Measurements from ENCODE around the gene CIB4.

The CIB4 gene

DNA sequence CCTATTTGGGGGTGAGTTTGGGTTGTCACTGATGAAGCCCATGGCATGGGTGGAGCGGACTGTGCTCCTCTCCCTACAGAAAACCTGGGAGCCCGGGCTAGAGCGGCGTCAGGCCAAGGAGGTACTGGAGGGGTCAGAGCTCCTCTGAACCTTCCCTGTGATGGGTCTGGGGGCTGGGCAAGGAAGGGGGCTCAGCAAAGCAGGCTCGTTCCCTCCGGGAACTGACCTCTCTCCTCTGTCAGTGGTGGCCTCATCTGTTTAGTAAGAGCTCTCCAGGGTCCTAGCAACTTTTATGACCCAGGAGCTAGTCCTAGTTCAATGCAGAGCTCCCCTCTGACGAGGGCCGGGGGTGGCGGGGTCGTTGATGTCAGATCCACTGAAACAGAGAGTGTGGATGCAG is 100.9 kb downstream of the CIB4 start:
- DNase-seq, result no peak

GRCh38 chr2:26537826-26538475 is 103.2 kb downstream of the CIB4 start:
- DNase-seq, result no peak

DNA sequence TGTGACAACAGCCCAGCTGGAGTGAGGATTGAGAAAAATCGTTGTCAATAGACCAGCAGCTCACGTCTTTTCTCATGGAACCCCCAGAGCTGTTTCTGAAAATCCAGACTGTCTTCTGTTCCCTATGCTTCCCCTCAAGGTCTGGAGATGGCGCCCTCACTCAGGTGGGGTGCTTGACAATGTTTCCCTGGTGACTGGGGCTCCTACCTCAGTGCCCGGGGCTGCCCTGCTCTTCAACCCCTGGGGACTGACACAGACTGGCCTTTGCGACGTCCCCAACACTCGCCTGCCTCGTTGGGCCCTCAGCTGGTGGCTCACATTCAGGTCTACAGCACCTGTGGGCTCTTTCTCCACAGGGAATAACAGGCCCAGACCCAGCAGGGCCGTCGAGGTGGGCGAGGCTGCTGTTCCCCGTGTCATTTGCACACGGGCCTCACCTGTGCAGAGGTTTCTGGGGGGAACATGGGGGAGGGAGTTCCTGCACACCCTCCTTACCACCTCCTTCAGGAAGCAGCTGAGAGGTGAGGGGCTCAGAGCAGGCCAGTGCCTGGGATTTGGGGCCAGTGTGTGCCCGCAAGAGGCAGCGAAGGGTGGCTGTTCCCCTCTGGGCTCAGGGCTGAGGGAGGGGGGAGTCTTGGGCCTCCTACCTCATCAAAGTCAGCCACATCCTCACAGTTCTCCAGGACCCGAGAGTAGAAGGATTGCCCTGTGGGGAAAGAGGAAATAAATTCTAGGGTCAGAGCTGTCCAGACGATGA is 103.9 kb downstream of the CIB4 start:
- DNase-seq, result no peak

DNA sequence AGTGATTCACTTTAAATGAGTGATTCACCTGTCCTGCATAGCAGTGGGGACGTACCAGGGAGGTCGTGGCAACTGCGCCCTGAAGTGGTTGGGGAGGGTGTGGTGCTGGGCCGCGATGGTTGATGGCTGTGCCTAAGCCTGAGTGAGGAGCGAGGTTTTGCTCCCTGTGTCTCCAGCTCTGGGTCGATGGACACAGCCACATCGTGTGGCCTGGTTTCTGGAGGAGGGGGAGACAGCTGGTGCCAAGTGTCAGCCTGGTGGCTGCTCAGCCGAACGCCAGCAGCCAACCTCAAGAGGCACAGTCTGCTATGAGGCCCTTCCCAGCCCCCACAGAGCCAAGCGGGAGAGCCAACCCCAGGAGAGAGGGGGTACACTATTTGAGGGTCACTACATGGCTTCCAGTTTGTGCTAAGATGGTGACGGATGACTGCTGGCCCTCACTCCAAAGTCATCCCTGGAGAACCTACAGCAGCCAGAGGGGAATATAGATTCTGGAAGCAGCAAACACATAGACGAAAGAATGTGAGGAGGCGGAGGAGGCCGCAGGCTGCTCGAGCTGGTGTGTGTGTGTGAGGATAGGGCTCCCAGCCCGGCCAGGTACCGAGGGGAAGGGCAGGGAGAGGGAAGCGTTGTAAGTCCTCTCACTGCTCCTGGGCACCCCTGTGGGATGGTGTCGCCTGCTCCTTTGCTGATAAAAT is 104.6 kb downstream of the CIB4 start:
- DNase-seq, result no peak

DNA sequence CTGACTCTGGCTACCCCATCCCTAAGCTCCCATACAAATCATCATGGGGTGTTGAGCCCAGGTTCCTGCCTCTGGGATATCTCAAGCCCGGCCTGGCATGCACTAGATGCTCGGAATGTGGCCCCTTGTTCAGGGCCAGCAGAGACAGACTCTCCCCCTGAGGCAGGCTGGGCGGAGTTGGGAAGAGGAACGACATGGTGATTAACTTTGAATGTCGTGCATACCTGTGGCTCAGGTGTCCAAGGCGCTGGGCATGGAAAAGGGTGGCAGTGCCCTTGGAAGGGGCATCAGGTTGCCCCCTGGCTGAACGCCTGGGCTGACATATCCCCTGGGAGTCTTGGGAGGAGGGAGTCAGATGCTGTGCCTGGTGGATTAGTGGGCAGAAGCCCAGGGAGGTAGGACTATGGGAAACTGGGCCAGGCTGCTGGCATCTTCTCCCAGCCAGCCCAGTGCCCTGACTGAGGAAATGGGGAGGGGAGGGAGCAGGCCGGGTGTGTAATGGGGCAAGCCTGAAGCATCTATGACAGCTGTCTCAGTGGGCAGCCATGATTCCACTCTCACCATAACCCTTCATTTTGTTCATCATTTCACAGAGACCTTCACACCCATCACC is 105.4 kb downstream of the CIB4 start:
- no peak for DNase-seq

GRCh38 chr2:26534865-26535662 is 106.1 kb downstream of the CIB4 start:
- DNase-seq, result no peak

- no peak for DNase-seq
Measured at GRCh38 chr2:26534098-26534864, 106.9 kb downstream of the CIB4 start.

DNA sequence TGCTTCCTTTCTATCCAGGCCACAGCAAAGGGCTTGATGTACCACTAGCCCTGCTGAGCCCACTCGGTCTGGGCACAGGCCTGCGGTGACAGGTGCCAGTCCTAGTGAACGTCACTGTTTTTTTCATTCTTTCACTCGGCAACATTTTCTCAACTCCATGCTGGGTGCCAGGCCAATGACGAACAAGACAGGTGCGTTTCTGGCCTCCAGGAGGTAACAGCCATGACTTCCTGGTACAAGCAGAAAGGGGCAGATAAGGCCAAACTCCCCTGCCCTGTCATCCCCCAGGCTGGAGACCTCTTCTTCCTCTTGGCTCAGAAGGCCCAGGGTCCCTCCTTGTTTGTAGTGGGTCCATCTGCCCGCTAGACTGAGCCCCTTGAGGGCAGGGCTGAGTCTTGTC is 107.5 kb downstream of the CIB4 start:
- DNase-seq, result no peak

- no peak for DNase-seq
Measured at GRCh38 chr2:26532301-26533250, 108.6 kb downstream of the CIB4 start.
